Ascending aorta (tissue), 2 donors: ENCODE data around the gene TRIO. TPM values are rescaled to one million over a fixed set of nuclear protein-coding genes. Genes with fewer than 3 reads are reported as not detected.

ENCODE experiments used
- DNase-seq, 2 donors: peaks; one replicate each; pipeline ENCODE4 v3.0.0-alpha.2; 2019; ENCODE audit warnings: low spot score in 2 of 2
- H3K27ac ChIP-seq, 2 donors: fragments of 200-600 bp; sonication (generic); one replicate each; pipeline ENCODE4 v1.5.1; 2016 to 2017; ENCODE audit warnings: mild to moderate bottlenecking in 1 of 2
- H3K27me3 ChIP-seq: fragments of 200-600 bp; sonication (generic); one replicate; pipeline ENCODE4 v1.5.1; 2017
- H3K36me3 ChIP-seq, 2 donors: fragments of 200-600 bp; sonication (generic); one replicate each; pipeline ENCODE4 v1.5.1; 2016
- H3K4me1 ChIP-seq, 2 donors: fragments of 200-600 bp; sonication (generic); one replicate each; pipeline ENCODE4 v1.5.1; 2016 to 2017; ENCODE audit warnings: mild to moderate bottlenecking in 1 of 2
- H3K4me3 ChIP-seq, 2 donors: fragments of 200-600 bp; sonication (generic); one replicate each; pipeline ENCODE4 v1.5.1; 2016 to 2017; ENCODE audit warnings: mild to moderate bottlenecking in 1 of 2
- H3K9me3 ChIP-seq, 2 donors: fragments of 200-600 bp; sonication (generic); one replicate each; pipeline ENCODE4 v1.5.1; 2016
- intact Hi-C: fragments of 100-400 bp; cut with DNase I; formaldehyde crosslinking; loops from one replicate; pipeline ENCODE4 v1.15.1; 2023
- total RNA-seq: library from RNA; depleted of rRNA; stranded (reverse); fragments of >200 nt; gene quantifications from one replicate; pipeline ENCODE4 v1.1.0, GENCODE V29; 2016
- TF ChIP-seq, protein P1 (sequence below), 3 experiments: fragments of 200-600 bp in 2 of 3; fragments of 450-650 bp in 1 of 3; sonication (generic) in 2 of 3; IDR thresholded peaks; one replicate each; pipeline ENCODE4 v1.5.1; 2016 to 2019; ENCODE audit warnings: antibody characterized with exemption in 3 of 3, mild to moderate bottlenecking in 1 of 3, moderate library complexity in 1 of 3

The TRIO gene
- total RNA-seq, 1 donor from 2014 or later: 262 TPM

DNA sequence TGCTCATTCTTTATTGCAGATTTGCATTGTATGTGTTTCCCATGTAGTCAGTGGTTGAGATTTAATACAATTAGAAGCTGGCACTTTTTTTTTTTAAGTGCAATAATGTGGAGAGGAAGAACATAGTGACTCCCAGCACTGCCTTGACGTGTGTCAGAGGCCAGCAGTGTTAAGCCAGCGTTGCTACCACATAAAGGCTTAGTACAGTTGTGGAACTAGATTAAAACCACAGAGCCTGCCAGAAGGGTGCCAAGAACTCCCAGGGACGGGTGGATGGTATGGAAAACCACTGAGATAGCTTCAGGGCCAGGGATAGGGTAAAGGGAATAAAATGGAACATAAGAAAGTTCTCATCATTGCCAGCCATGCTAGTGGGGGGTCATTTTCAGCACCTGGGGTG is 142.9 kb downstream of the TRIO start:
- H3K4me1 ChIP-seq: no peaks in the 10 kb centered on the region
- TF ChIP-seq, protein P1, sequence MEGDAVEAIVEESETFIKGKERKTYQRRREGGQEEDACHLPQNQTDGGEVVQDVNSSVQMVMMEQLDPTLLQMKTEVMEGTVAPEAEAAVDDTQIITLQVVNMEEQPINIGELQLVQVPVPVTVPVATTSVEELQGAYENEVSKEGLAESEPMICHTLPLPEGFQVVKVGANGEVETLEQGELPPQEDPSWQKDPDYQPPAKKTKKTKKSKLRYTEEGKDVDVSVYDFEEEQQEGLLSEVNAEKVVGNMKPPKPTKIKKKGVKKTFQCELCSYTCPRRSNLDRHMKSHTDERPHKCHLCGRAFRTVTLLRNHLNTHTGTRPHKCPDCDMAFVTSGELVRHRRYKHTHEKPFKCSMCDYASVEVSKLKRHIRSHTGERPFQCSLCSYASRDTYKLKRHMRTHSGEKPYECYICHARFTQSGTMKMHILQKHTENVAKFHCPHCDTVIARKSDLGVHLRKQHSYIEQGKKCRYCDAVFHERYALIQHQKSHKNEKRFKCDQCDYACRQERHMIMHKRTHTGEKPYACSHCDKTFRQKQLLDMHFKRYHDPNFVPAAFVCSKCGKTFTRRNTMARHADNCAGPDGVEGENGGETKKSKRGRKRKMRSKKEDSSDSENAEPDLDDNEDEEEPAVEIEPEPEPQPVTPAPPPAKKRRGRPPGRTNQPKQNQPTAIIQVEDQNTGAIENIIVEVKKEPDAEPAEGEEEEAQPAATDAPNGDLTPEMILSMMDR (IDR thresholded peaks at IDR 0.05): no peak
- no peak overlapping the region for H3K4me3 ChIP-seq
- intact Hi-C loops: no loop called here
- peaks cover 6 to 28% of the 10 kb centered on the region in 2 donors for H3K36me3 ChIP-seq
- no peak for DNase-seq
- H3K27ac ChIP-seq: no peak overlapping the region
- no peaks in the 10 kb centered on the region for H3K27me3 ChIP-seq
- no peaks in the 10 kb centered on the region for H3K9me3 ChIP-seq

DNA sequence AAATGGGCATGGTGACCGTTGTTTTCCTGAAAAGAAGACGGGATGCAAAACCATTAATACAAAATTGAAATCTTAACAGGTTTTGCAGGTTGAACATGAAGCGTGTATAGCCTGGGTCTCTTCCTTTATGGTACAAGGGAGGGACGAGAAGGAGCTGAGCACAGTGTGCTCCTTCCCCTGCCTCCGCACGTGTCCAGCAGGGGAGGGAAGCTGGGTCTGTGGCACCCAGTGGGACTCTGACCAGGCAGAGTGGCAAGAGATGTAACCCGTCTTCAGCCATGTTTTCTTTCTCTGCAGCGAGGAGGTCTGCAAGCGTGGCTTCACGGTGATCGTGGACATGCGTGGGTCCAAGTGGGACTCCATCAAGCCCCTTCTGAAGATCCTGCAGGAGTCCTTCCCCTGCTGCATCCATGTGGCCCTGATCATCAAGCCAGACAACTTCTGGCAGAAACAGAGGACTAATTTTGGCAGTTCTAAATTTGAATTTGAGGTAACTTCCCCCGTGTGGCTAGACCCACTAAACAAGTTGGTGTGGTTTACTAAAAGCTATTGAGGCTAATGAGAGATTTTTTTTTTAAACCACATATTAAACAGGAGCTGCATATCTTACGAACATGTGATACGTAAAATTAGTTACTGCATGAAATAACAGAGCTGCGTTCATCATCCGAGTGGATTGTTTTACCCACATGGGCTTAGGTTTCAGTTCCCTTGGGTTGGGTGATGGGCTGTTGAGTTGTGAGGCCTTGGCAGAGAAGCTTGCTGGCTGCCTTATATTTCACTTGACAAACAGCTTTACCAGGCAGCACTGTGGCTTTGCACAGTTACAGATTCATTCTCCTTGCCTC is 143.7 kb downstream of the TRIO start:
- H3K27ac ChIP-seq: no peak overlapping the region
- DNase-seq: no peak
- no peaks in the 10 kb centered on the region for H3K9me3 ChIP-seq
- intact Hi-C loops: no loop called here
- H3K4me3 ChIP-seq: no peak overlapping the region
- TF ChIP-seq, protein P1 (IDR thresholded peaks at IDR 0.05): no peak
- peaks cover 8 to 29% of the 10 kb centered on the region in 2 donors for H3K36me3 ChIP-seq
- no peaks in the 10 kb centered on the region for H3K27me3 ChIP-seq
- no peaks in the 10 kb centered on the region for H3K4me1 ChIP-seq

DNA sequence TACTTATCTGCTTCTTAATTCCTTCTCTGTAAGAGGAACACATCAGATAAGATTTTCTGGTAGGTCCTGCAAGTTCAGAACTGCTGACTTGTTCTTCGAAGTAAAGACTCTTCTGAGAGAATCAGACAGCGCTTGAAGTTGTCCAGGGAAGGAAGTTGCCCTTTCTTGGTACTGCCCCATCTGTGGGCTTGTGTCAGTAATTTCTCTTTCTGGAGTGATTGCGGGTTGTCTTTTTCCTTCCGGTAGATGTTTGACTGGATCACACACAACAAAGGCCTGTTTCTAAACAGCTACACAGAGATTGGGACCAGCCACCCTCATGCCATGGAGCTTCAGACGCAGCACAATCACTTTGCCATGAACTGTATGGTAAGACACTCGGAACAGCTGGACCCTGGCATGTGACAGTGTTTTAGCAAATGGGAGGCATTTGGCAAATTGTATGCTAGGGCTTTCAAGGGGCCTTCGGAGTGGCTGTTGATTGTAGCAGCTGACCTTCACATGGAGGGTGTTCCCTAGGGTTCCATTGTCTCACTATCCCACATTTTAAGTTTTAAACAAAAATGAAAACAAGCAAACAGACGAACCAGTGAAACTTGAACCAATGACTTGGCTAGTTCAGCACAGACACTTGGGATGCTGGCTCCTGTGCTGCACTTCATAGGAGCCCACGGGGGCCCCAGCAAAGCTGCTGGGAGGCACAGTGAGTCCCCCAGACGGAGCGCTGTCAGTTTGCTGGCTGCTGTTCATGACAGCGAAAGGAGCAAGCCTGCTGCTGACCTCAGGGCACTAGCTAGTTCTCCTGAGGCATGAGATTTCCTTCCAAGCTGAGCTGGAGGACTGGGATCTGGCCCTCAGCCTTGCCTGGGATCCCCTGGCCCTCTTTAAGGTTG is 149.9 kb downstream of the TRIO start:
- Histone ChIP-seq H3K36me3 (peaks cover 32 to 56% of the 10 kb centered on the region in 2 donors), H3K27ac (no peak overlapping the region), H3K4me1 (no peaks in the 10 kb centered on the region), H3K9me3 (no peaks in the 10 kb centered on the region), H3K27me3 (no peaks in the 10 kb centered on the region), H3K4me3 (no peak overlapping the region)
- DNase-seq: no peak
- TF ChIP-seq, protein P1 (IDR thresholded peaks at IDR 0.05): no peak
- intact Hi-C loops: no loop called here

DNA sequence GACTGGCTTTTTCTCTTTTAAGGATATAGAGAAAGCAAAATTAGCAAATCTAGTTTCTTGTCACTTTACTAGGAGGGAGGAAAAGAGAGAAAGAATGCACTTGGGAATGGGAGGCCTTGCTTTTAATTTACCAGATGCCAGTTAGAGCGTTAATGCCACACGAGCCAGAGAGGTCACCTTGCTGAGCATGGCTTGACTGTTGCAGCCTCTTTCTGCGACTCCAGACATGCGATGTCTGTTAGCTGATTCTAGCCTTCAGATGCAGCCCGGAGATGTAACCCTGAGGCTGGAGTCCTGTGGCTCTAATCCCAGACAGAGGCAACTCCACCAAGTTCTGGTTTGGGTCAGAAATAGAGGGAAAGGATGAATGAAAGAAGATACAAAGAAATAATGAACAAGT is 152.5 kb downstream of the TRIO start:
- no peak overlapping the region for H3K27ac ChIP-seq
- H3K4me1 ChIP-seq: no peaks in the 10 kb centered on the region
- no peak overlapping the region for H3K4me3 ChIP-seq
- intact Hi-C loops: no loop called here
- no peaks in the 10 kb centered on the region for H3K9me3 ChIP-seq
- TF ChIP-seq, protein P1 (IDR thresholded peaks at IDR 0.05): no peak
- no peak for DNase-seq
- no peaks in the 10 kb centered on the region for H3K27me3 ChIP-seq
- H3K36me3 ChIP-seq: peaks cover 37 to 47% of the 10 kb centered on the region in 2 donors

DNA sequence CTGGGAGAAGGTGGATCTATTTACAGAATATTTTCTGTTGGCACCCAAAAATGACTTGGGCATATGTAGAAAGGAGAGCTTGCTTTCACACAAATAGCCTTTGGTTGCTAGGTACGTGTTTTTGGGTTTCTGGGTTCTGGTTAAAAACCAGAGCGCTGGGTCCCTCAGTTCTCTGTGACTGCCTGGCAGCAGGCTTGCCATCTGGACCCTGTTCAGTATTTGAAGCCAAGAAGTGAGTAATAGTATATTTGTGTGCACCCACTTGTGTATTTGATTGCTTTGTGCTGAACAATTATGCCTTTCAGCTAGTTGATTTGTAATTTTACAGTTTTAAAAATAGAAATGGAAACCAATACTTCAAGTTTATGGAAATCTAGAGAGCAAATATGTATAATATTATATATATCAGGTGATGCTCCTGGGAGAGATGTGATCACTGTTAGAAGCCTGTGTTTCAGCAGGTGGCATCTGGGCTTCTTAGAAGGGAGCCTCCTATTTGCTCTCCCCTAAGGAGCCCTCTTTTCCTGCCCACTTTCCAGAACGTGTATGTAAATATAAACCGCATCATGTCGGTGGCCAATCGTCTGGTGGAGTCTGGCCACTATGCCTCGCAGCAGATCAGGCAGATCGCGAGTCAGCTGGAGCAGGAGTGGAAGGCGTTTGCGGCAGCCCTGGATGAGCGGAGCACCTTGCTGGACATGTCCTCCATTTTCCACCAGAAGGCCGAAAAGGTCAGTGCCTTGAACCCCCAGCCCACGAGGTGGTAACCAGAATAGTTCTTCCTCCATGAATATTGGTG is 153.6 kb downstream of the TRIO start:
- H3K9me3 ChIP-seq: no peaks in the 10 kb centered on the region
- no peak for DNase-seq
- TF ChIP-seq, protein P1 (IDR thresholded peaks at IDR 0.05): no peak
- H3K27me3 ChIP-seq: no peaks in the 10 kb centered on the region
- H3K4me1 ChIP-seq: no peaks in the 10 kb centered on the region
- H3K36me3 ChIP-seq: peaks cover 36 to 49% of the 10 kb centered on the region in 2 donors
- H3K4me3 ChIP-seq: no peak overlapping the region
- intact Hi-C loops: no loop called here
- no peak overlapping the region for H3K27ac ChIP-seq
